GM21515 (cell line): ENCODE results near the gene FBLN1.

Experiments
- ATAC-seq: cut with Tn5 transposase; IDR thresholded peaks from one replicate; pipeline ENCODE4 v1.9.1; 2021; ENCODE audit not compliant: unreplicated experiment

Gene FBLN1

DNA sequence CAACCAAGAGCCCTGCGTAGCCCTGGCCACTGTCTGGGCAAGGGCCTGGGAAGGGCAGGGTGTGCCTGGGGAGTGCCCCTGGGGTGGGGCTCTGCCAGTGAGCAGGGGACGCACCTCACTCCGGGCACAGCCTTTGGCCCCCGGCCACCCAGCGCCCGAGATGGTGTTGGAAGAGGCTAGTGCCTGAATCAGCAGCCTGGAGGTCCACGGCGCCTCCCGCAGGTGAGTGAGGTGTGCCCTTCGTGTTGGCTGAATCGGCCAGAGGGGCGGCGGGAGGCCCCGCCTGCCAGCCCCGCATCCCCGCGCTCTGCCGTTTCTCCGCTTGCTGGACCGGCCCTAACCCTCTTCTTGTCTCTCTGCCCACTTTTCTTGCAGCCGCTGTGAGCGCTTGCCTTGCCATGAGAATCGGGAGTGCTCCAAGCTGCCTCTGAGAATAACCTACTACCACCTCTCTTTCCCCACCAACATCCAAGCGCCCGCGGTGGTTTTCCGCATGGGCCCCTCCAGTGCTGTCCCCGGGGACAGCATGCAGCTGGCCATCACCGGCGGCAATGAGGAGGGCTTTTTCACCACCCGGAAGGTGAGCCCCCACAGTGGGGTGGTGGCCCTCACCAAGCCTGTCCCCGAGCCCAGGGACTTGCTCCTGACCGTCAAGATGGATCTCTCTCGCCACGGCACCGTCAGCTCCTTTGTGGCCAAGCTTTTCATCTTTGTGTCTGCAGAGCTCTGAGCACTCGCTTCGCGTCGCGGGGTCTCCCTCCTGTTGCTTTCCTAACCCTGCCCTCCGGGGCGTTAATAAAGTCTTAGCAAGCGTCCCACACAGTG, 60.1 kb downstream of the FBLN1 start:
- no peak for ATAC-seq

DNA sequence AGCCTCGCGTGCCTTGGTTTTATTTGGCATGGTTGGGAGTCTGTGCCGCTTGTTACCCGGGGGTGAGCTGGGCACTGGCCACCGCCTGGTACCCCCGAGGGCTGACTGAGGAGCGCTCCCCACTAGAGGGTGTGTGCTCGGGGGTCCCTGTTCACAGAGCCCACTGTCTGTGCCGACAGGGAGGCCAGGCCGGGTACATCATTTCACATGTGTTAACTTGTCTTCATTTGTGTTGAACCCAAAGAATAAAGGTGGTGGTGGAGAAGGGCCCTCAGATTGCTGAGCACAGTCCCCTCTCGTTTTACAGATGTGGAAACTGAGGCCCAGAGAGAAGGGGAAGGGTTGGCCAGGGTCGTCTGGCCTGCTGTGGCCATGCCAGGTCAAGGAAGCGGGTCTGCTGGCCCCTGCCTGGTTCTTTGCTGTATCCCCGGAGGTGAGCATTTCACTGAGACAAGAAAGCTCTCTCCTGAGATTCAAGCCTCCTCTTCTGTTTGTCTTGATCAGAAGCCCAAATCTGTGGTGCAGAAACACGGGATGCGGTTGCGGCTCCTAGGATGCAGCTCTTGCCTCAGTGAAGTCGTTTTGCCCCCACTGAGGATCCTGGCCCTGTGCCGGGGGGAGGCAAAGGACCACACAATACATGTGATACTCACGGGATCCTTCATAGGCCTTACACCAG, 60.8 kb downstream of the FBLN1 start:
- no peak for ATAC-seq

DNA sequence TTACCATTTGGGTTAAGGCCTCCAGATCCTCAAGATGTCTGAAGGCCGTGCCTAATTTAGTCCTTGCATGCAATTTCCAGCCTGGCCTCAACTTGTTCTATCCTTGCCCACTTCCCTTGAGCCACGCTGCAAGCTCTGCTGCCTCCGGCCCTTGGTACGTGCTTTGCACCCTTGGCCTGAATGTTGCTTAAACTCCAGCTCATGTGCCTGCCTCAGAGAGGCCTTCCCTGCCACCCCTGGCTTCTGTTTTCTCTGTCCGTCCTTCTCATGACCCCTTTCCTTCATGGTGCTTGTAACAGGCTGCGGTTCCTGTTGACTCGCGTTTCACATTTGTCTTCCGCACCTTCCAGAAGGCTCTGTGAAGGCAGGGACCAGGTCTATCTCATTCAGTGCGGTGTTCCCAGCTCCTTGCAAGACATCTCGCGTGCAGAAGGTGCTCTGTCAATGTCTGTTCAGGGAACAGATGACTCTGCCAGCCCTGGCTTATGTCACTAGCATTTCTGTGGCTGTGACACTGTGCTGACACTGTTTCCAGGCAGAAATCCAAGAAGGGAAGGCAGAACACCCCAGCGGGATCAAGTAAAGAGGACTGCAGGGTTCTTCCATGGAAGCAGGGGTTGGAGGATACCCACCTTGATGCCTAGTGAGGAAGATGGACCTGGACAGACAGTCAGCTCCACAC, 61.8 kb downstream of the FBLN1 start:
- ATAC-seq, result no peak

DNA sequence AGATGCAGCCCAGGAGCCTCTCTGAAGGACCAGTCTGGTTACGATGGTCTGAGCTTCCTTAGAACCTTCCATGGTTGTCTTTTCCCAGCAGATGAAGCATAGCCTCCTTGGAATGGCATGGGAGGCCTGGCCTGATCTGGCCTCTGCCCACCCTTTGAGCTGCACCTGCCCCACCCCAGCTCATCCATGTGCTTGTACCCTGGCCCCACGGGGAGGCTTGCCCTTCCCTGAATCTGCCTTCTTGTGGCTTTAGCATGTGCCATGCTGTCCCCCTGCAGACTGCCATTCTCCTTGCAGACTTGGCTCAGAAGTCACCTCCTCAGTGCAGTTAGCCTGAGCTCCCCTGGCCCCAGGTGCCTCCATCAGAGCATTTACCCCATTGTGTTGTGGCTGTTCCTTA, 62.5 kb downstream of the FBLN1 start:
- ATAC-seq, result no peak

DNA sequence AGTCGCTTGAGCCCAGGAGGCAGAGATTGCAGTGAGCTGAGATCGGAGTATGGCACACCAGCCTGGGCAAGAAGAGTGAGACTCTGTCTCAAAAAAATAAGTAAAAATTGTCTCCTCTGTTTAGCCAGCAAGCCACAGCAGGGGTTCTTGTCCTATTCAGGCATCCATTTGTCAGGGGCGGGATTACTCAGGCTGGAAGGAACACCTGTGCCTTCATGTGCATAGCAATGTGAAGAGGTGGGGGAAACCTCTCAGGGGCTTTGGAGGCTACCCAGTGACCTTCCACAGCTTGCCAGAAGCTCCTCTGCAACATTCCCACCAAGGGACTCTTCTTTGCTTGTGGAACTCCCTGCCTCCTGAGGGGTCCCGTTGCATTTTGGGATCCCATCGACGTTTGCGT, 63.3 kb downstream of the FBLN1 start:
- ATAC-seq, result no peak

DNA sequence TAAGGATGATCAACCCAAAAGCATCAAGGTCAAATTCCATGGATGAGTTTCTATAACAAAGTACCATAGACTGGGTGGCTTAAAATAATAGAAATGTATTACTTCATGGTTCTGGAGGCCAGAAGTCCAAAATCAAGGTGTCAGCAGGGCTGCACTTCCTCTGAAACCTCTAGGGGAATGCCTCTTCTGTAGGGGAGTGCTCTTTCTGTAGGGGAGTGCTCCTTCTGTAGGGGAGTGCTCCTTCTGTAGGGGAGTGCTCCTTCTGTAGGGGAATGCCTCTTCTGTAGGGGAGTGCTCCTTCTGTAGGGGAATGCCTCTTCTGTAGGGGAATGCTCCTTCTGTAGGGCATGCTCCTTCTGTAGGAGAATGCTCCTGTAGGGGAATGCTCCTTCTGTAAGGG, 65.5 kb downstream of the FBLN1 start:
- no peak for ATAC-seq

DNA sequence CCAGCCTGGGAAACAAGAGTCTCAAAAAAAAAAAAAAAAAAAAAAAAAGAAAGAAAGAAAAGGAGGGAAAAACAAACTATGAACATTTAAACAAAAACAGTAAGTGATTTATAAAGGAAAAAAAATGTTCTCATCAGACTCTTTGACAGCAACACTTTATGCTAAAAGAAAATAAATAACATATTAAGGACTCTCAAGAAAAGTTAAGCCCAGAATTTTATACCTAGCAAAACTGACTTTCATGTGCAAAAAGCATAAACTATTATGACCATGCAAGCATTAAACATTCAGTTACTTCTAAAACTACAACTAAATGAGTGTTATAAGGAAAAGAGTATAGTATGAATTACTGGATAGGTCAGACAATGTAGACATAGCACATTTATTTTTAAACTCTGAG, 68.4 kb downstream of the FBLN1 start:
- ATAC-seq, result no peak

DNA sequence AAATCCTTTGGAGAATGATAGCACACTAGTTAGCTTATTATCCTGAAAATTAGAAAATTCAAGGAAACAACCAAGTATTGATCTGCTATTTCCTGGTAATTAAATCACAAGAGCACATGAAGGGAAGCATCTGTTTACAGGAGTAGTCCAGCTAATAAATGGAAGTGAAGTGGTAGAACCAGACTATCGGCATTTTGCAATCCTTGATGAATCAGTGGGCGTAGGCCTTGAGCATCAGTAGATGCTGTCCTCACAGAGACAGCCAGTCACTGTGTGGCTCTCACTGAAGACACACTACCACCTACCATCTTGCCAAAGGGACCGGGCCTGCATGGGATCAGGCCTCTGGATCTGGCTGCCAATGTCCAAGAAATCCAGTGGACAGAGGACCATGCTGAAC, 69.8 kb downstream of the FBLN1 start:
- ATAC-seq, result no peak

DNA sequence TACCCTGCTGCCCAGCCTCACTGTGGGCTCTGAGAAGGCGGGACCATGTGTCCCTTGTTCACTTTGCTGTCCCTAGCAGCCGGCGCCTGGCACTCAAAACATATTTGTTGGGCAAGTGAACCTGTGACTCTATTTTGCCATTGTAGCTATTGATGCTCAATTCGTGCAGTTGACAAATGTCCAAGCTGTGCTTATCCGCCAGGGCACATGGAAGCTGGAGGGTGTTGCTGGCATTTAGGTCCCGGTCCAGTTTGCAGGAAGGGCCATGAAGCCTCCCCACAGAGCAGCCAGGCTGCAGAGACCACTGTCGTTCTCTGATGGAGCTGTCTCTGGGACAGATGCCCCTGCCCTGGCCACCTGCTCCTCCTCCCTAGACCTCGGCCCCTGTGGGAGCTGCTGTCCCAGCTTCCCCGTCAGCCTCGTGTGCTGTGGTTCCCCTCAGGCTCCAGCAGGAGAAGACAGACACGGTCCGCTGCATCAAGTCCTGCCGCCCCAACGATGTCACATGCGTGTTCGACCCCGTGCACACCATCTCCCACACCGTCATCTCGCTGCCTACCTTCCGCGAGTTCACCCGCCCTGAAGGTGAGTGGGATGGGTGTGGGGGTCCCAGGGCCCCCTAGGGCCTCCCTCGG, 71.5 kb downstream of the FBLN1 start:
- ATAC-seq, result no peak

DNA sequence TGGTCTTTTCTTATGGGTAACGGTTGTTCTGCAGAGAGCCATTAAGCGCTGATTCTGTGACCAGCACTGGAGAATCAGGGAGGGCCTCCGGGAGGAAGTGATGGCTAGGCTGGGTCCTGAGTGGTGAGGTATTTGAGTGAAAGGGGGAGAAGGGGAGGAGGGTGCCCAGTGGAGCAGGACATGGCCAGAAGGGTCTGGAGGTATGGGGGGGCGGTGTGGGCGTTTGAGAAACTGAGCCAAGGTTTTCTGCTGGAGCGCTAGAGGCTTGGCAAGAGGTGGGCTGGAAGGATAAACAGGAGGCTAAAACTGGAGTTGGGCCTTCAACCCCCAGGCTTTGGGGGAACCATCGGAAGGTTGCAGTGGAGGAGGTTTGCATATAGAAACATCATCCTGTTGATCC, 72.5 kb downstream of the FBLN1 start:
- ATAC-seq, result no peak

DNA sequence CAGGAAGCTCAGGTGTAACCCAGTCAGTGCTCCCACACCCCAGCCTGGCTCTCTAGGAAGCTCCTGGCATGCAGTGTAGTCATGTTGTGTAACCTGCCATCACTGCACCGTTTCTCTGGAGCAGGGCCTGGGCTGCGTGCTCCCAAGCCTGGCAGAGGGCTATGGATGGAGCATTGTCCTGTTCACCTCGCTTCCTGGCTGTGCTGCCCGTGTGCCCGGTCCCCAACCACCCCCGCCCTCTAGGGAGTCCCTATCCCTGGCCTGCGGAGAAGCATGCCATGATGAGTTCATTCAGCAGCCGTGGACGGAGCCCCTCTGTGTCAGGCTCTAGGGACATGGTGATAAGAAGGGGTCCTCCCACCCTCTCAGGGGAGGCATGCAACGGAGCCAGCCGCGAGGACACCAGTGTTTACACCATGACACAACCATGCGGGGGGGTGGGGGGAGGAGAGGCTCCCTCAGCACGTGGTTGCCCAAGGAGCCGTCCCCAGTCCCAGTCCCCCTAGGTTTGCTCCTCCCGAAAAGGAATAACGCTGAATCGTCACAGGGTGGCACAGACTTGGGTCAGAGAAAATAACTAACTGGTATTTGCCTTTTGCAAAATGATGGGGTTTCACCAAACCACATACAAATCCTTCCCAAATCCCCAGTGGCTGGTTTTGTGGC, 73.1 kb downstream of the FBLN1 start:
- no peak for ATAC-seq

DNA sequence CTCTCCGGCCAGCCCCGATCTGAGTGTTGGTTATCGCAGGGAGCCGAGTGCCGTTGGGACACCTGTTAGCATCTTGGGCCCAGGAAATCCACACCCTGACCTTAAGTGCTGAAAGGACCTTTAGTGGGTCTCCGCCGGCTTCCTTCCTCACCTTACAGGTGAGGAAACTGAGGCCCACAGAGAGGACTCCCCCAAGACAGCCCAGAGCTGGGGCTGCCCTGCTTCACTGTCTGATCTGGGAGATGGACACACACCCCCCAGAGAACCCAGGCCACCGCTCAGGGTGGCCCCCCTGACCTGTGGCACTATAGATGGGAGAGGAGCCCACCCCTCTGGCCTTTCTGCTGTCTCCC, 73.6 kb downstream of the FBLN1 start:
- ATAC-seq, result no peak

DNA sequence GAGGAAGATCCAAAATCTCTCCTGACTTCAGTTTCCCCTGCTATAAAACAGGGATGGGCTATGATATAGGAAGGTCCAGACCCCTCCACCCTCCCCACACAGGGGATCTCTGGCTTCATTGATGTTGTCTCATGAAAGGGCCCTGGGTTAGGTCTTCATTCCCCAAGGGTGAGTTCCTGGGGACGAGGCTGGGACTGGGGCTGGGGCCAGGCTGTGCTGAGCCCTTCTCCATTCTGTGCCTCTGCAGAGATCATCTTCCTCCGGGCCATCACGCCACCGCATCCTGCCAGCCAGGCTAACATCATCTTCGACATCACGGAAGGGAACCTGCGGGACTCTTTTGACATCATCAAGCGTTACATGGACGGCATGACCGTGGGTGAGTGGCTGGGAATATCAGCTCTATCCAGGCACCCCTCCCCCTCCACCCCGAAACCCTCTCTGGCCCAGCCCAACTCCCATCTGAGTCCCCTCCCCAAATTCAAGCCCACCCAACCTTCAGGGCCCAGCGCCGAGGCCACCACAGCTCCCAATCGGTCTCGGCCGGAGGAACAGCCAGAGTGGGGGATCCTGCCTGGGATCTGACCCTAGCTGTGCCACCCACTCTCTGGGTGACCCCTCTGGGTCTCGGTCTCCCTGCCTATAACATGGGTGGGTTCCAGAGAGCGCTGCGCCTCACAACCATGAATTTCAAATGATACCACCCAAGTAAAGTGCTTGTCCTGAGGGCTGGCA, 74.2 kb downstream of the FBLN1 start:
- no peak for ATAC-seq

DNA sequence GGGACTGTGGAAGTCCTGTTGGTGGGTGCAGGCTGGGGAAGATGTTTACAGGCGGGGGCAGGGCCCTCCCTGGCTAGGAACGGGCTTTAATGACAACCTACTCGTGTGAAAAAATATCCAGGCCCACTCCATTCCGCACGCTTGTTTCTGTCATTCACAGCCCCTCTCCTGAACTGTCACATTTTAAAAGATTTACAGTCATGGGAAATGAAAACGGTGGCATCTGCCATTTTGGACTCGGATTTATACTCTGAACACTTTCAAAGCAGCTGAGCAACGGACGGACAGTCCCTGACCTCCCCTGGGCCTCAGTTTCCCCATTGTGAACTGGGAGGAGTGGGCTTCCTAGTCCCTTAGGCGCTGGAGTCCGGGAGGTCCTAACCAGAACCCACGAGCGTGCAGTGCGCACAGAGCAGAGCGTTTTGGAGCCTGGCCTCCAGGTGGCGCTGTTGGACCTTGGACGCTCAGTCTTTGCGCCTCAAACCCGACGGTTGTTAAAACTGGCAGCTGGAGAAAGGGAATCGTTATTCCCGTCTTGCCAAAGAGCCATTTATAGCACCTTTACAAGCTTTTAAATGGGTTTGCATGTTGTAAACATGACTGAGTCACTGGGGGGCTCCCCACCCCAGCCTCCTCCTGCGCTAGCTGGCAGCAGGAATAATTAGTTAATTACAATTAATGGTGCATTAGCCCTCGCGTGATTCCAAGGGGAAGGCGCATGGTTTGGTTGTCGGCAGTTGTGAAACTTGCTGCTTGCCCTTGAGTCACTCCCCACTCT, 75.3 kb downstream of the FBLN1 start:
- no peak for ATAC-seq

DNA sequence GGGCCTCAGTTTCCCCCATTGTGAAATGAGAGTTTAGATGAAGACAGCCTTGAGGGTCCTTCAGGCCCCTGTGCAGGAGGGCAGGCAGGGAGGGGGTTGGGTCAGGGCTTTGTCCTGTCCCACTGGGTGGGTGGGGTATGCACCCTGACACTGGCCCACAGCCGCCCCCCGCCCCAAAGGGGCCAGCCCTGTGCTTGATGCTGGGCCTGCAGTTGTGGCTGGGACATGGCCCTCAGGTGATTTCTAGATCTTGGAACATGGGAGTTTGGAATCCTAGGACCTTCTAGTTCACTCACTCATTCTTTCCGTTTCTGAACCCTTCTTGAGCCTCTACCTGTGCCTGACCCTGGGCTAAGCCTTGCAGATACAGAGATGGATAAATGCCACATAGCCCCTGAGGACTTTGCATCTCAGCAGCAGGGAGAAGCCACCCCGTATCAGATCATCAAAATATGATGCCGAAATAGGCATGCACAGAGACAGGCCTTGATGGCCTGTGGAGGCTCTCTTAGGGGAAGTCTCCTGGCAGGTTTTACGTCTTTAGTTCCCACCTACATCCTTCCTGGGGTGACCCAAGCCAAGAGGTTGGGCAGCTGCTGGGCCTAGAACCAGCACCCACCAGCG, 76.0 kb downstream of the FBLN1 start:
- ATAC-seq, result no peak

DNA sequence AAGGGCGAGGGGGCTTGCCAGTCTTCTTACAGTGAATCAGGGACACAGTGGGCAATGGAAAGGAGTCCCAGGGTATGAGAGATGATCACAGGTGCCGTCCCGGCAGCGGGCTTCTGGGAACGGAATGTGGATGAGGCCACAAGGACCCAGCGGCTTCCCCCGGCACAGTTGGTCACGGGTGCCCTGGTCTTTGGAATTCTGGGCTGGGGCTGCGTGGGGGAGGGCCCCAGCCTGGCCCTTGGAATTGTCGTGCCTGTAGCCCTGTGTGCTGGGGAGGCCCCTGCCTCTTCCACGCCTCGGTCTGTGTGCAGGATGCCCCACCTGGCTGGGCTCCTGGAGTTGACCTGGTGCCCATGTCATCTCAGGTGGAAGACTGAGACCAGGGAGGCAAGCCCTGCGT, 76.6 kb downstream of the FBLN1 start:
- ATAC-seq, result no peak

DNA sequence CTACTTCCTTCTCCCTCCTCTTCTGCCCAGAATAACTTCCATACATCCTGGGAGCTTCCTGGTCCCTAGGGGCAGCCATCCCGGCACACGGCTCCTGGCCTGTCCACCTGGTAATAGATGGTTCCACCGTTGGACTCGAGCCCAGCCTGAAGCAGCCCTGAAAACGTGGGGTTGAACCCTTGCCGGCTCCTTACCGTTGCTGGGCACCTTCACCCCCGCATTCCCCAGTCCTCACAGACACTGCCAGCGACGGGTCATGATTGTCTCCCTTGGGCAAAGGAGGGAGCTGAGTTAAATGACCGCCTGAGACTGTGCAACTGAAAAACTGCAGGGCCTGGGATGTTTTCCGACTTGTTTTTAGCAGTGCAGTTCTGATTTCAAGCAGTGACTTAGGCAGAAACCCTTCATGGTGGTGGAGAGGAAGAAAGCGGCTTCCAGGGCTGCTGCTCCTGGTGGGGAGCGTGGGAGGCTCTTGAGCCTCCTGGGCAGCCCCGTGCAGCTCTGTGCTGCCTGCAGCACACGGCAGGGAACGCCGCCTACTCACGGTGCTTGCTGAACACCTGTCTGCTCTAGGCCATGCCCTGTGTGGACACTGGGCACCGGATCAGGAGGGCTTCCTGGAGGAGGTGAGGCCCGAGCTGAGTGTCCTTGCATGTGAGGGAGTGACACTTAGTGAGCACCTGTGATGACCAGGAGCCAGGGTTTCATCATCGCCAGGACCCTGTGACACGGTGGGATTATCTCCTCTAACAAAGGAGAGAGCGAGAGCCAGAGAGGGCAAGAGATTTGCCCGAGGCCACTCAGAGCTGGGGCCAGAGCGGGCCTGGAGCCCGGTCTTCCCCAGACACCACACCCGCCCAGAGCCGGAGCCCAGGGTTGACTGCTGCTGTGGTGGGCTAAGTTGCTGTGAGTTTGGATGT, 77.4 kb downstream of the FBLN1 start:
- no peak for ATAC-seq

DNA sequence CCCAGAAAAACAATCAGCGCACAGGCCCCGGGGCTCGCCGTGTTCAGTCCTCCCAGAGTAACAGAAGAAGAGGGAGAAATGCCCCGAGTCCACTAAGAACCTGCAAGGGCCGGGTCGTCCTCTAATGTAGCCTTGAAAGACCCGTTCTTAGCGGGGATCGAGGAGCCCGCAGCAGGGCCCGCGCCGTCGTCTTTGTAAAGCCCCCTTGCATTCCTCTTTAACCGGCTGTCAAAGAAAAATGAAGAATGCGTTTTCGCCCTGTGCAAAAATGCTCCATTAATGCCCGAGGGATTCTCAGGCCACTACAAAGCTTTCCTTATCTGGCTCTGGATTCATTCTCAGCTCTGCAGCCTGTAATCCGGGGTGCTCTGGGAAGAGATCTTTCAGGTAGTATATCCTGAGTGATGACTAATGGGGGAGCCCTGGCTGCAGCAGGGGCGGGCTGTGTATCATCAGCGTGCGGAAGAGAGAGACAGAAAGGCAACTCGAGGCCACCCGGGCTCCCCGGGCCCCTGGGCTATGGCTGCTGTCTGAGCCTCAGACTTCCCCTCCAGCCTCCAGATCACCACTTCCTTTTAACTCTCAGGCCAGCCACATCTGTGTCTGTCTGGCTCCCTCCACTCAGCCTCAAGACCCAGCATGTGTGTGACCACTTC, 78.2 kb downstream of the FBLN1 start:
- ATAC-seq, result no peak
